ENCODE data around the gene PAFAH1B2.
"Not testable (repeated sequence)": the region's sequence is repeated elsewhere in the genome, so short reads cannot be mapped to it uniquely, and the experiment has no call there.

Gene PAFAH1B2

DNA sequence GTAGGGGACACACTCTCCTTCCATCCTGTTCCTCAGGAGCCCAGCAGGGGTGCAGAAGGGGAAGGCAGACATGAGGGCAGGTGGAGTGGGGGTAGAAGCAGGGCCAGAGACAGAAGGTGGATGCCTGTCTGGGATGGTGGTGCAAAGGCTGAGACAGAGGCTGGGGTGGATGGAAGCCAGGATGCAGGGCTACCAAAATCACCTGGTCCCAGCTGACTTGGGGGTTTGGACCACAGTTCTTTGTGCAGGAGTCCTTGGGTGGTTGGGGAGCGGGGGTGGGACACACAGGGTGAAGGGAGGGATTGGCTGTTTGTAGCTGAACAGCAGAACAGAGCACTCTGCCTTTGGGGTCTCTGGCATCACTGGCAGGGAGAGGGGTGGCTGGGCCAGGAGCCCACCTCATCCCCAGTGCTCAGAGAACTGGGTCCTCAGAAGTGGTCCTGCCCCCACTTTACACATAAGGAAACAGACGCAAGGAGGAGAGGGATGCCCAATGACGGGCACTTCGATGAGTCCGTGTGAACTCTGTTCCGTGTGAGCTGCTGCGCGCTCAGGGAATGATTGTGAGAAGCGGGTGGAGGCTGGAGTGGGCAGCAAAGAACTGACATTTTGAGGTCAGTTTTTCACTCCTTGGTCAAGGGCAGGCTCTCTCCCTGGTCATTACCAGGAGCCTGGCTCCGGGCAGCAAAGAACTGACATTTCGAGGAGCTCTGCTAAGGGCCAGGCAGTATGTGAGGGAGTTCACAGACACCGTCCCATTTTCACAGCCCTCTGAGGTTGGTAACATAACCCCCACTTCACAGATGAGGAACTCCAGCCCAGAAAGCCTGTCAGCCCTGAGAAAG, 56.9 kb downstream of the PAFAH1B2 start:
- DNase-seq, result no peak

DNA sequence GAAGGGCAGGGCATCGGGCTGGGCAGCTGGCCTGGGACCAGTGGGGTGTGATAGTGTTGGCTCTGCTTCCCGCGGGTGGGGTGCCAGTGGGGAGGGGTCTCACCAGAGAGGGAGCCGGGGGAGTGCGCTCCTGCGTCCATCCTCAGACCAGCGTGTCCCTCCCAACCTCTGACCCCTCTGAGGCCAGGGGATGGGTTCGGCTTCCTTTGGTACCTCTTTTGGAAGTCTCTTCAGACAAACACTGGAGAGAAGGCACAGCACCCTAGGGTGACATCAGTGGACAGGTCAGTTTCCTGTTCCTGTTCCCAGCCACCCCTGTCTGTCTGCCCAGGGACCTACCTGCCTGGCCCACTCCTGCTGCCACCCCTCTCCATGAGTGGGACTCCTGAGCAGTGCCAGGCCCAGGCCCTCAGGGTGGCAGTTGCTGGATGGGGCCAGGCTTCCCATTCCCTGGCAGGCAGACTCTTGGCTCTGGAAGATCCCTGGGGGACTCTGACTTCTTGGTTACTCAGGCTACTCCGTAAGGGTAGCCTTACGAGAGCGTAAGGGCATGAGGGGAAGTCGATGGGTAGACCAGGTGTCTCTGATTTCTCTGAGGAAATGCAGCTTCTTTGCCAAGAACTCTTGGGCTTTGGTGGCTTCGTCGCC, 57.7 kb downstream of the PAFAH1B2 start:
- no peak for DNase-seq

DNA sequence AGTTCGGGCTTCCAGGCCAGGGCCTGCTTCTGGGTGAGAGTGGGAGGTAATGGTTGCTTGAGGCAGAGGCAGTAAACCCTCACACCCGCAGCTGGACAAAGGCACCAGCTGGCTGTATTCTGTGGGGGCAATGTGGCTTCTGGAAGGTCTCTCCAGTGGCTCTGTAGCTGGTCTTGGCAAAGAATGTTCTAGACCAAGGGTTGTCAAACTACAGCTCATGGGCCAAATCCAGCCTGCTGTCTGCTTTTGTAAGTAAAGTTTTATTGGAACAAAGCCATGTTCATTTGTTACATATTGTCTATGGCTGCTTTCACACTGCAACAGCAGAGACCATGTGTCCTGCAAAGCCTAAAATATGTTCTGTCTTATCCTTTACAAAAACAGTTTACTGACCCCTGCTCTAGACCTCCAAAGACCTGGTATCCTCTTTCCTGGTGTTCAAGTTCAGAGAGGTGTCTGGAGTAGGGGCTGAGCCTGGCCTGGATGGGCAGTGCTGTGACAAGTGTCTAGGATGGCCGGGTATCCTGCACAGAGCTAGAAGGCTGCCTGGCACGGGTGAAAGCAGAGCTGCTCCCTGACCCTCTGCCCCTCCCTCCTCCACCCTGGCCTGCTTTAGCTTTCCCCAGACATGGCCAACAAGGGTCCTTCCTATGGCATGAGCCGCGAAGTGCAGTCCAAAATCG, 58.4 kb downstream of the PAFAH1B2 start:
- DNase-seq, result no peak

DNA sequence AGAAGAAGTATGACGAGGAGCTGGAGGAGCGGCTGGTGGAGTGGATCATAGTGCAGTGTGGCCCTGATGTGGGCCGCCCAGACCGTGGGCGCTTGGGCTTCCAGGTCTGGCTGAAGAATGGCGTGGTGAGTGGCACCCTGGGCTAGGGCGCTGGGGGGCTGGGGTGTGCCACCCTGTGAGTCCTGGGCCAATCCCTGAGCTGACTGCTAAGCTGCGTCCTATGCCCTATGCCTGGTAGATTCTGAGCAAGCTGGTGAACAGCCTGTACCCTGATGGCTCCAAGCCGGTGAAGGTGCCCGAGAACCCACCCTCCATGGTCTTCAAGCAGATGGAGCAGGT, 59.0 kb downstream of the PAFAH1B2 start:
- no peak for DNase-seq

DNA sequence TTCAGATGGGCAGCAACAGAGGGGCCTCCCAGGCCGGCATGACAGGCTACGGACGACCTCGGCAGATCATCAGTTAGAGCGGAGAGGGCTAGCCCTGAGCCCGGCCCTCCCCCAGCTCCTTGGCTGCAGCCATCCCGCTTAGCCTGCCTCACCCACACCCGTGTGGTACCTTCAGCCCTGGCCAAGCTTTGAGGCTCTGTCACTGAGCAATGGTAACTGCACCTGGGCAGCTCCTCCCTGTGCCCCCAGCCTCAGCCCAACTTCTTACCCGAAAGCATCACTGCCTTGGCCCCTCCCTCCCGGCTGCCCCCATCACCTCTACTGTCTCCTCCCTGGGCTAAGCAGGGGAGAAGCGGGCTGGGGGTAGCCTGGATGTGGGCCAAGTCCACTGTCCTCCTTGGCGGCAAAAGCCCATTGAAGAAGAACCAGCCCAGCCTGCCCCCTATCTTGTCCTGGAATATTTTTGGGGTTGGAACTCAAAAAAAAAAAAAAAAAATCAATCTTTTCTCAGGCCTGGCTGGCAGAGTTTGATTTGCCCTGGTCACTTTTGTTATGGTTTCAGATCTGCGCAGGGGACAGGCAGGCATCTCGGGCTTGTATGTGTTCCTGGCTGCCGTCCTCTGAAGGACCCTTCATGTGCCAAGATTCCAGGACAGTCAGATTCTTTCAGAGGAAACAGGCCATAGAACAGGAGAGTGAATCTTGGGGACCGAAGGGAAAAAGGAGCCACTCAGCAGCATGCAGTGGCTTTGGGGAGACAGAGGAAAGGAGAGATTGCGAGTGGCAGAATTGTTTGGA, 60.4 kb downstream of the PAFAH1B2 start:
- DNase-seq, result no peak

DNA sequence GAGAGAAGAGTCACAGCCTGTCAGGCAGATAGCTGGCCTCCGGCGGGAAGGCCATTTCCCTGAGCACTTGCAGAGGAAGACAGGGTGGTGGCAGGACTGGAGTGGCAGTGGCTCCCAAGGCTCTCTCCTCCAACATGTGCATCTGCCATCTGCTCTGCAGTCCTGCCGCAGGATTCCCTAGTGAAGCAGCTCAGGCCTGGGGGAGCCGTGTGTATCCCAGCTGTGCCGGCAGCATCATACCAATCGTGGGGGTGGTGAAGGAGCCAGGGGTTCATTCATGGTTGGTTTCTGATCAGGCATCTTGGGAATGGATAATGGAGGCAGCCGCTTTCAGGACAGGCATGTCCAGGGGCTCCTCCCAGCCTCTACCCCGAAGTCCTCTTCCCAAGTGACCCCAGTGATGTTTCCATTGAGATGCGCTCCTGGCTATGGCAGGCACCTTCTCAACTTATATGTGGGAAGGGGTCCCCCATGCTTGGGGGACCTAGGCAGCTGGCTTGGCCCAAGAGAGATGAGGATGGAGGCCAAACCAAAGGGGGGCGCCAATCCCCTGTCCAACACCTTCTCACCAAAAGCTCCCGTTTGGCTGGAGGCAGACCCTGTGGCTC, 61.2 kb downstream of the PAFAH1B2 start:
- peak in 2 of 56 donors; percentile 10 to 17 for DNase-seq

DNA sequence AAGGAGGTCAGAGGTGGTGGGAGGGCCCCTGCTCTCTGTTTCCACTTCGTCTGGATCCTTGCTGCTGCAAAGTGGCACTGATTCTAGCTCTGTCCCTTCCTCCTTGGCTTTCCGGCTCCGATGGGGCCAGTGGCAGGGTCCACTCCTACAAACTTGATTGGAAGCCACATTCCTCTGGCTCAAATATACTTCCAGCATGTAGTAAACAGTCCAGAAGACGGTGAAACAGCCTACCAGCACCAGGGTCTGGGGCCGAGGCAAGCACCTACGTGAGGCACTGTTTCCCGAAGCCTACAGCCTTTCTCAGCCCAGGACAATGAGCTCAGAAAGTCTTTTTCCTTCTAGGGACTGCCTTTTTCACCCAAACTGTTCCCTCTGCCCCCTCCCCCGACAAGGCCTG, 62.0 kb downstream of the PAFAH1B2 start:
- not testable (repeated sequence) for DNase-seq

DNA sequence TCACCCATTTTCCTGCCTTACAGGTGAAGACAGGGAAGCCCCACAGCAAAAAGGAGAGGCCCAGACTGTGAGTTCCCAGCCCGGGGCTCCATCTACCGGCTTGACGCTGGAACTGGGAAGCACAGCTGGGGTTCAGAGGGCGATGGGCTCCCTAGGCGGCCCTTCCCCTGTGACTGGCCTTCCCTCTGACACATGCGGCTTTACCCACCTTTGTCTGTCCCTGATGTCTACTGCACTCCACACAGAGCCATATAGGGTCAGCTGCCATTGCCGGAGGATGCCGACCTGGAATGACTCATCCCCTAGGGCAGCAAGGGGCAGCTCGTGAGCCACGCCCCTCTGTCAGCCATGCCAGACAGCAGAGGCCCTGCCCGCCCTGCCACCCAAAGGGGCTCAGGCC, 62.8 kb downstream of the PAFAH1B2 start:
- DNase-seq, result not testable (repeated sequence)

DNA sequence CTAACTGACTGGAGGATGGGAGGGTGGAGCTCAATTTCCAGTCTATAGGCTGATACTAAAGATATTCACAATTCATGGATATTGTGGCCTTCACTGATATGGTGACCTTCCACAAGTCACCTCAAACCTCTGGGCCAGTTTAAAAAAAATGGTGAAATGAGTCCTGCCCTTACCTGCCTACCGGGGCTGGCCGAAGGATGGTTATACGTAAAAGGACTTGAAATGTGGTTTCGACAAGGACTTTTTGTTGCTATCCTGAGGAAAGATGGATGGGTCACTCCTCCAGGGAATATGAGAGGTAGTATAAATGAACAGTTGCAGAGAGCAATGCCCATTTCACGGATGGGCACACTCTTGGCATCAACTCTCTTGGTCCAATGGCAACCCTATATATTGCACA, 63.4 kb downstream of the PAFAH1B2 start:
- not testable (repeated sequence) for DNase-seq

DNA sequence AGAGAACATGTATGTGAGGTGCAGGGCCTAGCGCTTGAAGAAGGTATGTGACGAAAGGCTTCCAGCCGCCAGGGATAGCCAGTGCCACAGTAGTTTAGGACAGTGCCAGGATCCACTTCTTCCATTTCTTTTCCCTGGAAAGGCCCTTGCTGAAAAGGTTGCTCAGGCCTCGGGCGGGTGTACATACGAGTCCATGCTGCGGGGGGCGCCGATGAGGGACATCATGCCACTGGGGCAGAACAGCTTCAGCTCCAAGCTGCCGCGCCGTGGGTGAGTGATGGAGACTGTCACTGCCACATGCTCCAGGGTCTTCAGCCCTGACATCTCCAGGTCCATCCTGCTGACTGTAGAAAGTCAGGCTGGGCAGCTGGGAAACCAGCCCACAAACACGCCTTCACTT, 64.6 kb downstream of the PAFAH1B2 start:
- not testable (repeated sequence) for DNase-seq

DNA sequence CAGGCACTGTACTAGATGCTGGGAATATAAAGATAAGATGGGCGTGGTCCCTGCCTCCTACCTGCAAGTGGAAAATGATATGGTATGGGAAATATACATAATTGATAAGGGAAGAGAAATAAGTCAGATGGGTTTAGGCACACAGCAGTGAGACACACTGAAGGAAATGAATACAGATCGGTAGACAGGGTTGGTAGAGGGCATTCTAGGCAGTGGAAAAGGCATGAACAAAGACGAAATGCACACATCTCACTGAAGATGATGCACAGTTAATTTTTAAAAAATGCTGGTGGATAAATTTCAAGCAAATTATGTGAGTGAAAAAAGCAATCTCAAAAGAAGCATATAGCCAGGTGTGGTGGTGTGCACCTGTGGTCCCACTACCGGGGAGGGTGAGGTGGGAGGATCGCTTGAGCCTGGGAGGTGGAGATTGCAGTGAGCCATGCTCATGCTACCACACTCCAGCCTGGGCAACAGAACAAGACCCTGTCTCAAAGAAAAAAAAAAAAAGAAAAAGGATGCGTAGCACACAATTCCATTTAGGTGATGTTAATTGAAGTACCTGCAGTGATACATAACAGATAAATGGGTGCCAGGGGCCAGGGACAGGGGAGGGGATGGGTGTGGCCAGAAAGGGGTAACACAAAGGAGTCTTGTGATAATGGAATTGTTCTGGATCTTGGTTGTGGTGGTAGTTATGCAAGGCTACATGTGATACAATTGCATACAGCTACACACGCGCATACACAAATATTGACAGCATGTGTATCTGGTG, 65.5 kb downstream of the PAFAH1B2 start:
- not testable (repeated sequence) for DNase-seq

DNA sequence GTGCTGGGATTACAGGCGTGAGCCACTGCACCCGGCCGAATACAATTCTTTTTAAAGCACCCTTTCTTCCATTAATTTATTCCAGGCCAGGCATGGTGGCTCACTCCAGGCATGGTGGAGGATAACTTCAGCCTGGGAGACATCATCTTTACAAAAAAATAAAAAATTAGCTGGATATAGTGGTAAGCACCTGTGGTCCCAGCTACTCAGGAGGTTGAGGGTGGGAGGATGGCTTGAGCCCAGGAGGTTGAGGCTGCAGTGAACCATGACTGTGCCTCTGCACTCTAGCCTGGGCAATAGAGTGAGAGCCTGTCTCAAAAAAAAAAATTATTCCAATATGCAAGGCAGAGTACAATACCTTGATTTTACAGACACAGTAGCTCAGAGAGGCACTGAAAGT, 66.5 kb downstream of the PAFAH1B2 start:
- DNase-seq, result no peak

DNA sequence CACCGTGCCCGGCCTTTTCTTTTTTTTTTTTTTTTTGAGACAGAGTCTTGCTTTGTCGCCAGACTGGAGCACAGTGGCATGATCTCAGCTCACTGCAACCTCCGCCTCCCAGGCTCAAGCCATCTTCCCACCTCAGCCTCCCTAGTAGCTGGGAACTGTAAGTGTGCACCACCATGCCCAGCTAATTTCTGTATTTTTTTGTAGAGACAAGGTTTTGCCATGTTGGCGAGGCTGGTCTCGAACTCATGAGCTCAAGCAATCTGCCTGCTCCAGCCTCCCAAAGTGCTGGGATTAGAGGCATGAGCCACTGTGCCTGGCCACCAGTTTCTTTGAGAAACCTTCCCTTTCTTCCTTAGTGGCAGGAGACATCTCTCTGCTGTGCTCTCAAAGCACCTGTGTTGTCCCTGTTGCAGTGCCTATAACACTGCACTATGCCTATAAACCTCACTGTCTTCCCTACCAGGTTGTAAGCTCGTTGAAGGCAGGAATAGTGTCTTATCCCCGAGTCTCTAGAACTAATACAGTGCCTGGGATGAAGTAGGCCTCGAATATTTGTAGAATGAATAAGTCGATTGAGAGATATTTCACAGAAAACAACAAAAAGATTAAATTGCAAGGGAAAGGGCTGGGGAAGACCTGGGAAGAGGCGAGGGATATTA, 68.7 kb downstream of the PAFAH1B2 start:
- no peak for DNase-seq

DNA sequence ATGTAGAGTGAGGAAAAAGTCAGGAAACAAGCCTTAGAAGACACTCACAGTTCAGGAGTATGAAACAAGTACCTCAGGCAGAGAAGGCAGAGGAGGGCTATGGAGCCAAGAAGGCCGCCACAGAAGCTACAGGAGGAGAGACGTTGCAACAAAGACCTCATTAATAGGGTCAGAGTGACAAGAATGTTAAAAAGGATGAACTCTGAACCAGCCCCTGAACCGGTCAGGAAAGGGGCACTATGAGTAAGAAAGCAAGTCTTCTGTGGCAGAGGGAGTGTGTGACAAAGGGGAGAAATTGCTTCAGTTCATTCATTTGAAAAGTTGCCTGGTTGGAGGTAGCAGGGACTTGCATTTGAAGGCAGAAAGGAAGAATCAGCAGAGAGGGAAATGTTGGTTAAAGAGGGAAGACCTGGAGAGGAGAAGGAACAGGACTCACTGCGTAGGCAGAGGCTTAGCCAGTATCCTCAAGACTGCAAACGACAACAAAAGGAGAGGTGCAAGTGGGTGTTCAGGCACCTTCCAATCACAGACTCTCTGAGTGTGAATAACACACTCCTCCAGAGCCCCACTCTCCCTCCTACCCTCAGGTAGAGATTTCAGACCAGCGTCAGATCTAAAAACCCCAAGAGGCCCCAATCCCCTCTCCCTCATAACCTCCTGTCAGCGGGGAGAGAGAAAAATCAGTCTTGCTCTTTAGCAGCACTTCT, 70.5 kb downstream of the PAFAH1B2 start:
- DNase-seq, result no peak

DNA sequence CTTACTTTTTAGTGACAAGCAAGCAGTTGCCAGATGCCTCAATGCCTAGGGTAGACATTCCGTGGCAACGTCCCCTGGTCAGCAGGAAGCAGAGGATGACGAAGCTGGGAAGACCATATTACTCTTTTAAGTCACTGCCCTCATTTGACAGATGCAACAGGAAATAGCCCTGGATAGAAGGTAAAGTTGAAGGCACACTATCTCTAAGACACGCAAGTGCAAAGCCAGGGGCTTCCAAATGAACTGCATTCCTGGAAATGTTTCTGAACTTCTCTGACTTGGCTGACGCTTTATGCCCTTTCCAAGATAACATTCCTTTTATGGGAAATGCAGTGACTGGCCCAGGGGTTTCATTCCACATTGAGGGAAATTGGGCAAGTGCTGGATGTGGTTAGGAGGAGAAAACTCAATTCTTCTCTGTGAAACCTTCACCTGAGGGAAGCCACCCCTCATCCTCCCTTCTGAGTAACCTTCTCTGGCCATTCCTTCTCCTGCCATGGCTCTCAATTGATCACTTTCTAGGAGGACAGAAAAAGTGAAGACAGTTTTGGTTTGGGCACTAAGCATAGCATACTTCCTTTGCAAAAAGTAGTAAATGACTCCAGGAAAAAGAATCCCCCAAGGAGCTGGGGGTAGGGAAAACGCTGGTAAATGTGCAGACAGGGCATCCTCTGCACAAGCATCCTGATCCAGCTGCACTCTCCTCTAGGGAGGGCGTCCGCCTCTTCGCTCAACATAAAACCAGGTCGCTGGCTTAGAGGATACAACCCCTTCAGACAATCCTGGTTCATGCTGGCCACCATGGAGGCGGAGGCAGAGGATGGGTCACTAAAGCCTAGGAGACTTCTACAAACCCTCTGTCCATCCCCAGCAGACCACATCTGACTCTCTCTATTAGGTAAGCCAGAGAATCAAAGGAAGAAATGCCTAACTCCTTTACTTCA, 73.3 kb downstream of the PAFAH1B2 start:
- DNase-seq, result no peak

DNA sequence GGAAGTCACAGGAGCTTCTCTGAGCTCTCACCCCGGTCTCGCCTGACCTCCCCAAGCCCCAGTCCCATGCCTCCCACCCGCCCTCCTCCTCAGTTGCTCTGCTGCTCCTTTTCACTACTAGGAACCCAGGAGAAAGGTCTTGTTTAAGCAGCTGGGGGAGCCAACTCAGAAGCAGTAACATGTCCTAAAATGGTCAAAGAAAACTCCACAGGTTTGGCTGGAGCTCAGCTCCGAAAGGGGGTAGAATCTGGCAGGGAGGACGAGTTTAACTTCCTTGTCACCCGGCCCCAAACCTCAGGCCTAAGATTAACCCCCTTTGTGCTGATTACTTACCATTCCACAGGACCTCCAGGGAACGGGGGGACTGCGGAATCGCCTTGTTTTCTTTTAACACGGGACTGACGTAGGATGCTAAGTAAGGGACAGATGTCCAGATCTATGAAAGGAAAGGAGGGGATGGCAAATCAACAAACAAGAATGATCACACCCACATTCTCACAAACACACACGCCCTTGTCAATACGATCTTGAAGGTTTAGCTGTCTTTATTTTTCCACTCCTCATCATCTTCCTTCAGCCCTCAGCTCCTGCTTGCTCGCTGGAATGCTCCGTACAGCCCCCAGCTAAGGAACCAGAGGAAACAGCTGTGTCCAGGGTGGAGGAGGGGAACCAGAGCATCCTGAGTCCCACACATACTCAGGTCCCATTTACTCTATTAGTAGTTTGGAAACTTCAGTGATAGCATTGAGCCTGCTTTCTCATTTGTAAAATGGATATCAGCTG, 74.2 kb downstream of the PAFAH1B2 start:
- DNase-seq, result peak in 1 of 56 donors; percentile 8

DNA sequence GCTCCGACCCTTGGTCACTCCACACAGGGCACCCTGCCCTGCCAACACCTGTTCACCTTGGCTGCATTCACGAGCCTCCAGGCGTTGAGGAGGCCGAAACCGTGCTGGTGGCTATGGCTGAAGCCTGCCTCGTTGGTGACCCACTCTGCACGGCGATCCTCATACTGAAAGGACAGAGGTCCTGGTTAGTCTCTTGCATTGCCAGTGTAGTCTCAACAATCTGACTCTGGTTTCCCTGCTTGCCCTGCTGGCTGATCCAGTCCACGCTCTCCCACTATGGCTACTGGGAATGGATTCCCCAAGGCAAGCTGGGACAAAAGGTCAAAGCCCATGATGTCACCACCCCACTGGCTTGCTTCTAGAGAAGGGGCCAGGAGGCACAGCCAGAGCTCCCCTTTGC, 74.9 kb downstream of the PAFAH1B2 start:
- DNase-seq, result no peak
